Measurements from ENCODE around the gene ZCWPW1.

Gene ZCWPW1

DNA sequence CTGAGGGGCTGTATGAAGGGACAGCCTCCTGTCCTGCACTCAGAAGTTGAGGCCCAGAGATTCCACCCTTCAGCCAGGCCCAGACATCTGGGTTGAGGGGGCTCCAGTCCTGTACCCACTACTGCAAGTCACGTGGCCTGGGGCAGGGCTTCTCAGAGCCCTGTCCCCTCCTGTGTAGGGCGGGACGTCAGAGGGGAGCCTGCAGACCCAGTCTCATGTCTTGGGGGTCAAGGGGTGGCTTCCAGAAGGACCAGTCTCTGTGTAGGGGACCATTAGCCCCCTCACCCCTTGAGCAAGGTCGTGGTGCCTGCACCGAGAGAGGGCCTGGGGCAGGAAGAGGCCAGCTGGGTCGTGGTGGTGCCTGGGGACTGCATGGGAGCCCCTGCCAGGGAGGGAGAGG lies 55.8 kb downstream of the ZCWPW1 start:
- in situ Hi-C loops (cut with HindIII; ENCODE audit: low pct_ligation_motif_present, low sequenced_read_pairs): no loop called here
- DNase-seq: no peak
- Histone ChIP-seq H3K27me3 (replicated peaks) (no peaks in the 10 kb centered on the region), H3K27ac (no peak overlapping the region), H3K36me3 (replicated peaks) (no peaks in the 10 kb centered on the region), H3K4me3 (ENCODE audit: low read depth, low read length) (no peak overlapping the region)
- TF ChIP-seq, protein P1, sequence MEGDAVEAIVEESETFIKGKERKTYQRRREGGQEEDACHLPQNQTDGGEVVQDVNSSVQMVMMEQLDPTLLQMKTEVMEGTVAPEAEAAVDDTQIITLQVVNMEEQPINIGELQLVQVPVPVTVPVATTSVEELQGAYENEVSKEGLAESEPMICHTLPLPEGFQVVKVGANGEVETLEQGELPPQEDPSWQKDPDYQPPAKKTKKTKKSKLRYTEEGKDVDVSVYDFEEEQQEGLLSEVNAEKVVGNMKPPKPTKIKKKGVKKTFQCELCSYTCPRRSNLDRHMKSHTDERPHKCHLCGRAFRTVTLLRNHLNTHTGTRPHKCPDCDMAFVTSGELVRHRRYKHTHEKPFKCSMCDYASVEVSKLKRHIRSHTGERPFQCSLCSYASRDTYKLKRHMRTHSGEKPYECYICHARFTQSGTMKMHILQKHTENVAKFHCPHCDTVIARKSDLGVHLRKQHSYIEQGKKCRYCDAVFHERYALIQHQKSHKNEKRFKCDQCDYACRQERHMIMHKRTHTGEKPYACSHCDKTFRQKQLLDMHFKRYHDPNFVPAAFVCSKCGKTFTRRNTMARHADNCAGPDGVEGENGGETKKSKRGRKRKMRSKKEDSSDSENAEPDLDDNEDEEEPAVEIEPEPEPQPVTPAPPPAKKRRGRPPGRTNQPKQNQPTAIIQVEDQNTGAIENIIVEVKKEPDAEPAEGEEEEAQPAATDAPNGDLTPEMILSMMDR (IDR thresholded peaks at IDR 0.05; ENCODE audit: low read depth, low read length, missing control alignments): no peak

DNA sequence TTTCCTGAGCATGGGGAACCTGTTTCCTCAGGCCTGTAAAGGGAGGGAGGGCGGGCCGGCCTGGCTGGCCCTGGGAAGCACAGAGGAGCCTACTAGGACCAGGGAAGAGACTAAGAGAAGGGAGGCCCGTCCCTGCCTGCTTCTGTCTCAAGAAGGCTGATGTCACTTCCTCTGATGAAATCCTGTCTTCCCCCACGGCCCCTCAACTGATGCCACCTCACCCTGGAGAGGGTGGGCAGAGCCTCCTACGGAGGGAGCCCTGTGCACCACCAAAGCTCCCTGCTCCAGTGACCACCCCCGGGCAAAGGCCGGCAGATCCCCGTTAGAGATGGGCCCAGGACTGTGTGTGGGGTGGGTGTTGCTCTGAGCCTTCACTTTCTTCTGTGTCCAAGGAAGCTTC lies 56.2 kb downstream of the ZCWPW1 start:
- peak; percentile 12 for DNase-seq
- H3K4me3 ChIP-seq (ENCODE audit: low read depth, low read length): no peak overlapping the region
- no peaks in the 10 kb centered on the region for H3K36me3 ChIP-seq (replicated peaks)
- H3K27ac ChIP-seq: no peak overlapping the region
- in situ Hi-C loops (cut with HindIII; ENCODE audit: low pct_ligation_motif_present, low sequenced_read_pairs): no loop called here
- no peaks in the 10 kb centered on the region for H3K27me3 ChIP-seq (replicated peaks)
- TF ChIP-seq, protein P1 (IDR thresholded peaks at IDR 0.05; ENCODE audit: low read depth, low read length, missing control alignments): no peak

DNA sequence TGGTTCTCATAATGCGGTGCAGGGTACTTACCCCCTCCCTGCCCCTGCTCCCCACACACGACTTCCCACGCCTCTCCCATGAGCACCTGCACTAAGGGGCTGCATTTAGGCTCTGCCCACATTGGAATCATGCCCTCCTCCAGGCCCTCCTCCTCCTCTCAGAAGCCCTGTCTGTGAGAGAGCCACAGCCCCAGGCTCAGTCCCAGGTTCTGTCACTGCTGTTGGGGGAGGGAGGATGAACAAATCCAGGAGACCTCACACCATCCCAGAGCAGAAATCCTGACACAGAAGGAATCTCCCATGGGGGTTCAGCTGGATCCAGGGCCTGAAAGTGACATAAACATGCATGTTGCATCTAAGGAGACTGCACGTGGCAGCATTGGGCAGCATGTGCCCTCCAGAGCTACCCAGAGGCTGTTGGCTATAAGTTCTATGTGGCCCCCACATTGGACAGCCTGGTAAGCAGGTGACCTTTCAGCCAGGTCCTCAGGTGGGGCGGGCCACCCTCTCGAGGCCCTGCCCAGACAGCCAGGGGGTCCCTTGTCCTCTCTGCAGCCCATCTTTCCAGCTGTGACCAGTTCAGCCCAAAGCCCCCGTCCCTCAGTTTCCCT lies 56.8 kb downstream of the ZCWPW1 start:
- TF ChIP-seq, protein P1 (IDR thresholded peaks at IDR 0.05; ENCODE audit: low read depth, low read length, missing control alignments): no peak
- in situ Hi-C loops (cut with HindIII; ENCODE audit: low pct_ligation_motif_present, low sequenced_read_pairs): no loop called here
- no peak for DNase-seq
- Histone ChIP-seq H3K36me3 (replicated peaks) (no peaks in the 10 kb centered on the region), H3K27me3 (replicated peaks) (no peaks in the 10 kb centered on the region), H3K4me3 (ENCODE audit: low read depth, low read length) (no peak overlapping the region), H3K27ac (no peak overlapping the region)

DNA sequence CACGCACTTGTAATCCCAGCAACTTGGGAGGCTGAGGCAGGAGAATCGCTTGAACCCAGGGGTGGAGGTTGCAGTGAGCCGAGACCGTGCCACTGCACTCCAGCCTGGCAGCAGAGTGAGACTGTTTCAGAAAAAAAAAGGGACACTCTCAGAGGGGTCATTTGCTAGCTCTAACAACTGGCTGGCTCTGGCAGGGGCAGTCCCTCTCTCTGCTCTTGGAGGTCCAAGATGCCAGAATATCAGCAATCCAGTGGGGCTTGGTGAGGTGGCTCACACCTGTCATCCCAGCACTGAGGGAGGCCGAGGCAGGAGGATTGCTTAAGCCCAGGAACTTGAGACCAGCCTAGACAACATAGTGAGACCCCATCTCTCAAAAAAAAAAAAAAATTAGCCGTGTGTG lies 57.8 kb downstream of the ZCWPW1 start:
- Histone ChIP-seq H3K27me3 (replicated peaks) (no peaks in the 10 kb centered on the region), H3K27ac (no peak overlapping the region), H3K36me3 (replicated peaks) (no peaks in the 10 kb centered on the region), H3K4me3 (ENCODE audit: low read depth, low read length) (no peak overlapping the region)
- in situ Hi-C loops (cut with HindIII; ENCODE audit: low pct_ligation_motif_present, low sequenced_read_pairs): no loop called here
- DNase-seq: no peak
- TF ChIP-seq, protein P1 (IDR thresholded peaks at IDR 0.05; ENCODE audit: low read depth, low read length, missing control alignments): no peak

DNA sequence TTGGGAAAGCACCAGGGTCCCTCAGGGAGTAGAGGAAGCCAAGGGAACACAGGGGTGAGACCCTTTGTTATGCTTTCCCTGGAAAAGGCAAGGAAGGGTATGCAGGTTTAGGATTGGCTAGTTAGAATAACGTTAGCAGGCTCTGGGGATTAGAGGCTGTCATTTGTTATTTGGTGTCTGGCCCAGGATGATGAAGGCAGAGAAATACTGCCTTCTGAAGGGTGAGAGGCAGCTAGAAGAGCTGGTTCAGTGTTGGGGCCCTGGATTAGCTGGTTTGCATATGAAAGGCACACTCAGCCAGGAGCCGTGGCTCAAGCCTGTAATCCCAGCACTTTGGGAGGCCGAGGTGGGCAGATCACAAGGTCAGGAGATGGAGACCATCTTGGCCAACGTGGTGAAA lies 58.2 kb downstream of the ZCWPW1 start:
- TF ChIP-seq, protein P1 (IDR thresholded peaks at IDR 0.05; ENCODE audit: low read depth, low read length, missing control alignments): no peak
- H3K27ac ChIP-seq: no peak overlapping the region
- no peaks in the 10 kb centered on the region for H3K27me3 ChIP-seq (replicated peaks)
- no peak for DNase-seq
- no peak overlapping the region for H3K4me3 ChIP-seq (ENCODE audit: low read depth, low read length)
- in situ Hi-C loops (cut with HindIII; ENCODE audit: low pct_ligation_motif_present, low sequenced_read_pairs): no loop called here
- no peaks in the 10 kb centered on the region for H3K36me3 ChIP-seq (replicated peaks)

DNA sequence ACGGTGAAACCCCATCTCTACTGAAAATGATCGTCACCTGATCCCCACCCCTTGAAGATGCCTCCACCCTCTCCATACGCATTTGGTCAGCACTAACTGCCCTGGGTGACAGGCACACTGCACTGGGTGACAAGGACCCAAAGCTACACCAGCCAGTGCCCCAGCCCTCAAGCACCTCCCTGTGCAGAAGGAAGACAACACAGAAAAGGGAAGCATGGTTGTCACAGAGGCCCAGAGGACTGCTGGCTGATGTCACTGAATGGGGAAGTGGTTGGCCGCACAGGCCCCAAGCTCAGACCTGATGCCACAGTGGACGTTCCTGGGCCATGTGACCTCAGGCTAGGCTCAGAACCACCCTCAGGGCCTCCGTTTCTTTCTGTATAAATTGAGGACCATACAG lies 59.4 kb downstream of the ZCWPW1 start:
- H3K27ac ChIP-seq: no peak overlapping the region
- TF ChIP-seq, protein P1 (IDR thresholded peaks at IDR 0.05; ENCODE audit: low read depth, low read length, missing control alignments): no peak
- in situ Hi-C loops (cut with HindIII; ENCODE audit: low pct_ligation_motif_present, low sequenced_read_pairs): no loop called here
- H3K27me3 ChIP-seq (replicated peaks): no peaks in the 10 kb centered on the region
- H3K4me3 ChIP-seq (ENCODE audit: low read depth, low read length): no peak overlapping the region
- DNase-seq: no peak
- H3K36me3 ChIP-seq (replicated peaks): no peaks in the 10 kb centered on the region

Data from brain microvascular endothelial cell (primary cell).